Testis (tissue), 3 donors: ENCODE data around the gene CETP. TPM values are rescaled to one million over a fixed set of nuclear protein-coding genes. Genes with fewer than 3 reads are reported as not detected.
A peak's percentile ranks its signal among the peaks of the same experiment; 100 is the strongest.

Experiments
- DNase-seq: peaks from one replicate; pipeline ENCODE4 v3.0.0-alpha.2; 2019
- H3K27ac ChIP-seq, 2 donors: fragments of 200-600 bp; sonication (generic); one replicate each; pipeline ENCODE4 v1.5.1; 2019
- H3K27me3 ChIP-seq: fragments of 200-600 bp; sonication (generic); one replicate; pipeline ENCODE4 v1.5.1; 2019
- H3K36me3 ChIP-seq: fragments of 200-600 bp; sonication (generic); one replicate; pipeline ENCODE4 v1.5.1; 2017; ENCODE audit warnings: low read depth; ENCODE audit errors: missing control alignments
- H3K4me1 ChIP-seq: fragments of 200-600 bp; sonication (generic); one replicate; pipeline ENCODE4 v1.5.1; 2019
- H3K4me3 ChIP-seq, 2 donors: fragments of 200-600 bp; sonication (generic); one replicate each; pipeline ENCODE4 v1.5.1; 2017 to 2019
- H3K9me3 ChIP-seq: fragments of 200-600 bp; sonication (generic); one replicate; pipeline ENCODE4 v1.5.1; 2017
- POLR2A ChIP-seq: fragments of 450-650 bp; IDR thresholded peaks from one replicate; pipeline ENCODE4 v1.6.1; 2017; ENCODE audit warnings: antibody characterized with exemption, mild to moderate bottlenecking, moderate library complexity
- WGBS, 2 donors: methylation state at CpG; one replicate each; pipeline ENCODE4 v1.1.5; 2018; 5-methylcytosine and 5-hydroxymethylcytosine counted together
- intact Hi-C: fragments of 100-400 bp; cut with DNase I; formaldehyde crosslinking; loops from one replicate; pipeline ENCODE4 v1.15.1; 2023; ENCODE audit warnings: low total_unique reads
- polyA plus RNA-seq: library from polyadenylated mRNA; stranded (reverse); fragments of 350-450 nt; fragmentation: Illumina TruSeq; extraction: RNeasy Lipid Tissue Mini Kit (QIAGEN cat#74804); gene quantifications from one replicate; pipeline ENCODE4 v1.2.3, GENCODE V29; 2014; ENCODE audit warnings: low read depth, low replicate concordance; ENCODE audit not compliant: insufficient read depth
- total RNA-seq, 2 donors: library from RNA; depleted of rRNA; stranded (reverse); fragments of >200 nt; gene quantifications; one replicate each; pipeline ENCODE4 v1.2.3, GENCODE V29; 2016
- TF ChIP-seq, protein P1 (sequence below), 3 experiments: fragments of 450-650 bp in 2 of 3; fragments of 200-600 bp in 1 of 3; sonication (generic) in 1 of 3; IDR thresholded peaks; one replicate each; pipeline ENCODE4 v1.5.1; 2016 to 2019; ENCODE audit warnings: antibody characterized with exemption in 3 of 3, mild to moderate bottlenecking in 2 of 3, moderate library complexity in 1 of 3

CETP gene
- total and polyA plus RNA-seq, 3 donors from 2014 or later = 0.24 to 0.69 (median 0.50) TPM

DNA sequence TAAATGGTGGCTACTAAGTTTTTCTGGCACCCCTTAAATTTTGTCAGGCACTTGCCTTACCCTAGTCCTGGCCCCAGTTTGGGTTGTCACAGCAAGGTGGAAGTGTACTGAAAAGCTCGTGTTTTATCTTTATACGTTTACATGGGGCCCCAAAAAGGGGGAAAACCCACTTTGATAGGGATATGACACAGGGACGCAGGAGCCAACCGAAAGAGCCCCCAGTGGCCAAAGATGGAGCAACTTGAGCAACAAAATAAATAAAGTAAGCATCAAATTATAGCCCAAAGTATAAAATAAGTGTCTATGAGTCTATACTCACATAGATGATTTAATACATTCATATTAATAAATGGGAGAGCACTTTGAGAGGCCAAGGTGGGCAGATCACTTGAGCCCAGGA lies 5.0 kb upstream of the CETP start:
- H3K36me3 ChIP-seq = no peaks in the 10 kb centered on the region
- H3K9me3 ChIP-seq = no peaks in the 10 kb centered on the region
- TF ChIP-seq, protein P1, sequence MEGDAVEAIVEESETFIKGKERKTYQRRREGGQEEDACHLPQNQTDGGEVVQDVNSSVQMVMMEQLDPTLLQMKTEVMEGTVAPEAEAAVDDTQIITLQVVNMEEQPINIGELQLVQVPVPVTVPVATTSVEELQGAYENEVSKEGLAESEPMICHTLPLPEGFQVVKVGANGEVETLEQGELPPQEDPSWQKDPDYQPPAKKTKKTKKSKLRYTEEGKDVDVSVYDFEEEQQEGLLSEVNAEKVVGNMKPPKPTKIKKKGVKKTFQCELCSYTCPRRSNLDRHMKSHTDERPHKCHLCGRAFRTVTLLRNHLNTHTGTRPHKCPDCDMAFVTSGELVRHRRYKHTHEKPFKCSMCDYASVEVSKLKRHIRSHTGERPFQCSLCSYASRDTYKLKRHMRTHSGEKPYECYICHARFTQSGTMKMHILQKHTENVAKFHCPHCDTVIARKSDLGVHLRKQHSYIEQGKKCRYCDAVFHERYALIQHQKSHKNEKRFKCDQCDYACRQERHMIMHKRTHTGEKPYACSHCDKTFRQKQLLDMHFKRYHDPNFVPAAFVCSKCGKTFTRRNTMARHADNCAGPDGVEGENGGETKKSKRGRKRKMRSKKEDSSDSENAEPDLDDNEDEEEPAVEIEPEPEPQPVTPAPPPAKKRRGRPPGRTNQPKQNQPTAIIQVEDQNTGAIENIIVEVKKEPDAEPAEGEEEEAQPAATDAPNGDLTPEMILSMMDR (IDR thresholded peaks at IDR 0.05) = no peak
- TF ChIP-seq POLR2A = no peak
- peaks cover 2% of the 10 kb centered on the region for H3K4me1 ChIP-seq
- intact Hi-C loops = no loop called here
- no peak overlapping the region for H3K27ac ChIP-seq
- 65 to 82% methylated on average over 4 of the region's 4 CpGs for WGBS, 2 donors
- DNase-seq = no peak
- H3K27me3 ChIP-seq = no peaks in the 10 kb centered on the region
- no peak overlapping the region for H3K4me3 ChIP-seq

DNA sequence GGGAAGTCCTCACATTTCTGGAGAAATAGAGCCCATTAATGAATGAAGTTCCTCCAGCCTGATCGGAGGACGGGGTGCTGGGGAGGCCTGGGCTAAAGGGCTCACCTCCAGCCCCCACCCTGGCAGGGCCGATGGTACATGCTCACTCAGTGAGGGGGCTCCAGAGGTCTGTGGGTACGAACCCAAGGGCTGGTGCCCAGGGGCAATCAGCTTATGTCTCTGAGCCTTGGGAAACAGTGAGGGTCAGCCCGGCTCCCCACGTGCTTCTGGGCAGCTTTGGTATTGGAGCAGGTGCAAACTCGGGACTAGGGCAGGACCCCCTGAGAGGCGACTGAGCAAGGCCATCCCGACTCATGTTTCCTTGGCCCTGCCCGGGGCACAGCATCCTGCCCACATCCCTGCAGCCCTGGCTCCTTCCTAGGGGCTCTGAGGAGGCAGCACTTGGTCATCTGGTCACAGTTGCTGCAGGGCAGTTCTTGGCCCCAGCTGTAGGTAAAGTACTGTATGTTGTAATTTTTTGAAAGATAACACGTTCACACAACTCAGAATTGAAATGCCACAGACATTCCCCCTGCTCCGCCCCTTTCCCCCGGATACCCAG lies 969 bp upstream of the CETP start:
- Histone ChIP-seq H3K27ac (no peak overlapping the region), H3K36me3 (no peaks in the 10 kb centered on the region), H3K4me3 (no peak overlapping the region), H3K27me3 (no peaks in the 10 kb centered on the region), H3K9me3 (no peaks in the 10 kb centered on the region), H3K4me1 (peaks cover 9% of the 10 kb centered on the region)
- intact Hi-C loops = no loop called here
- DNase-seq = no peak
- WGBS, 2 donors = 74 to 83% methylated on average over 5 to 13 of the region's 13 CpGs
- no peak for TF ChIP-seq POLR2A
- TF ChIP-seq, protein P1 (IDR thresholded peaks at IDR 0.05) = no peak

DNA sequence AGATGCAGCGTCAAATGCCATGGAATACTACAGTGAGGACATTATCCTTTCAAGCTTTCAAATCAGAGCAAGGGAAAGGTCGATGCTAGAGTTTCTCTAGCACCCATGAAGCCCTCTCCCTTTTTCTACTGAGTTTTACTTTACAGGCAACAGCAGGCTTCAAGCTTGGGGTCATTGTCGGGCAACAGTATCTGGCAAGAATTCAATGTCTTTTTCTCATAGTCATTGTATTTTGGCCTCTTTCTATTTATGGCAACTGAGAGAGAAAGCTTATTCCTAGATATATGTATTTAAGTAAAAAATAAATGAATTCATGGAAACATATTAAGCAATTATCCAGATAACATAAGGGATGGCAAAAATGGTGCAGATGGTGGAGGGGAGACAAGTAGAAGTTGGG lies 364 bp upstream of the CETP start:
- WGBS, 2 donors = 66 to 79% methylated on average over 3 of the region's 3 CpGs
- no peaks in the 10 kb centered on the region for H3K27me3 ChIP-seq
- H3K4me1 ChIP-seq = peaks cover 9% of the 10 kb centered on the region
- H3K36me3 ChIP-seq = no peaks in the 10 kb centered on the region
- H3K27ac ChIP-seq = no peak overlapping the region
- TF ChIP-seq POLR2A = no peak
- TF ChIP-seq, protein P1 (IDR thresholded peaks at IDR 0.05) = no peak
- DNase-seq = no peak
- no peak overlapping the region for H3K4me3 ChIP-seq
- intact Hi-C loops = no loop called here
- no peaks in the 10 kb centered on the region for H3K9me3 ChIP-seq

DNA sequence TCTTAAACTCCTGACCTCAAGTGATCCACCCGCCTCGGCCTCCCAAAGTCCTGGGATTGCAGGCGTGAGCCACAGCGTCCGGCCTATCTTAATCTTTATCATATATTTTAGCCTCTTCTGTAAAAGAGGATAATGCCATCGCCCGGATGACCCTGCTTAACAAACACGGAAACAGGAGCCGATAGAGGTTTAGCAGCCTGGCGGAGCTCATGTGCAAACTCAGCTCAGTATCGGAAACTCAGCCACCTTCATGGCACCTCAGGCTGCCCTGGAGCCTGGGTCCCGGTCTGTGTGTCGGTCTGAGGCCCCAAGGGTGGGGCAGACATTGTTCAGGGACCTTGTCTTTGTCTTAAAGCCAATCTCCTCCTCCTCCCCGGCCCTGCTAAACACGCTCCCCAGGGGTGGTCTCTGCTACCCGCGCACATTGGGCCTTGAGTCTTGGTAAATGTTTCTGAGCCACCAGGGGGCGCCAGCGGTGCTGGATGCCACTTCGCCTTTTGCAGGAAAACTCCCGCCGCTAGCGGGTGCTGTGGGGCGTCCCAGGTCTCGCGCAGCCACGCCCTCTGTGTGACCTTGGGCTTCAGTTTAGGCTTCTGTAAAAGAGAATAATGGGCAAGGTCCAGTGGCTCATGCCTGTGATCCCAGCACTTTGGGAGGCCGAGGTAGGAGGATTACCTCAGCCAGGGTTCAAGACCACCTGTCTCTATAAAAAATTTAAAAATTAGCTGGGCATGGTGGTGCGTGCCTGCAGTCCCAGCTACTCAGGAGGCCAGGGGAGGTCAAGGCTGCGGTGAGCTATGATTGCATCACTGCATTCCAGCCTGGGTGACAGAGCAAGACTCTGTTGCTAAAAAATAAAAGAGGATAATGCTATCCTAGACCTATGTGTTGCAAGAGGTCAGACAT lies 2.7 kb downstream of the CETP start:
- Histone ChIP-seq H3K27ac (no peak overlapping the region), H3K9me3 (no peaks in the 10 kb centered on the region), H3K27me3 (no peaks in the 10 kb centered on the region), H3K36me3 (no peaks in the 10 kb centered on the region), H3K4me1 (peaks cover 9% of the 10 kb centered on the region), H3K4me3 (peak overlapping the region in 1 of 2 donors; percentile 23)
- intact Hi-C loops = no loop called here
- no peak for TF ChIP-seq POLR2A
- TF ChIP-seq, protein P1 (IDR thresholded peaks at IDR 0.05) = peak; percentile 85 to 90 (median 89)
- WGBS, 2 donors = 38 to 41% methylated on average over 23 to 30 of the region's 30 CpGs
- DNase-seq = peak; percentile 97
